Calu3 (cell line): ENCODE data around the gene ADAM19. TPM values are rescaled to one million over a fixed set of nuclear protein-coding genes. Genes with fewer than 3 reads are reported as not detected.

Experiments used
- BruUV-seq: library from RNA; stranded (reverse); fragments of 400-500 nt; replicated peaks from 2 replicates; lab custom pipeline; 2021; lab: Mats Ljungman, UMichigan
- CTCF ChIA-PET: fragments of 300-600 bp; sonication (Branson Sonifier 250); formaldehyde crosslinking; loops from one replicate; lab custom pipeline; 2022; ENCODE audit warnings: antibody characterized with exemption; lab: Charles Lee
- DNase-seq: peaks from one replicate; pipeline ENCODE4 v3.0.0; 2022
- H3K27ac Mint-ChIP-seq: one replicate; pipeline ENCODE4 v1.8.0; 2022; ENCODE audit warnings: mixed read lengths; ENCODE audit not compliant: unreplicated experiment
- H3K27me3 Mint-ChIP-seq: one replicate; pipeline ENCODE4 v1.8.0; 2022; ENCODE audit warnings: mixed read lengths; ENCODE audit not compliant: unreplicated experiment
- H3K36me3 Mint-ChIP-seq: one replicate; pipeline ENCODE4 v1.8.0; 2022; ENCODE audit warnings: mild to moderate bottlenecking, moderate library complexity, mixed read lengths; ENCODE audit not compliant: insufficient read depth, unreplicated experiment
- H3K4me1 Mint-ChIP-seq: one replicate; pipeline ENCODE4 v1.8.0; 2022; ENCODE audit warnings: mild to moderate bottlenecking, low read depth, mixed read lengths; ENCODE audit not compliant: unreplicated experiment
- H3K4me3 Mint-ChIP-seq: one replicate; pipeline ENCODE4 v1.8.0; 2022; ENCODE audit warnings: mild to moderate bottlenecking, low read depth, moderate library complexity, mixed read lengths; ENCODE audit not compliant: unreplicated experiment
- H3K9me3 Mint-ChIP-seq: one replicate; pipeline ENCODE4 v1.8.0; 2022; ENCODE audit warnings: low read depth, mixed read lengths; ENCODE audit not compliant: unreplicated experiment
- intact Hi-C: fragments of 100-400 bp; cut with micrococcal nuclease; formaldehyde crosslinking; loops from one replicate; pipeline ENCODE4 v1.10.0; 2022; ENCODE audit not compliant: unreplicated experiment
- total RNA-seq: library from RNA; stranded (reverse); gene quantifications from 2 replicates; pipeline ENCODE4 v1.2.3, GENCODE V29; 2022
- TF ChIP-seq, protein P1 (sequence below): fragments of 200-600 bp; IDR thresholded peaks from one replicate; pipeline ENCODE4 v1.8.0; 2022; ENCODE audit warnings: antibody characterized with exemption; ENCODE audit not compliant: unreplicated experiment

ADAM19 gene
- total RNA-seq, 1 experiment from 2014 or later = 16.2 TPM

DNA sequence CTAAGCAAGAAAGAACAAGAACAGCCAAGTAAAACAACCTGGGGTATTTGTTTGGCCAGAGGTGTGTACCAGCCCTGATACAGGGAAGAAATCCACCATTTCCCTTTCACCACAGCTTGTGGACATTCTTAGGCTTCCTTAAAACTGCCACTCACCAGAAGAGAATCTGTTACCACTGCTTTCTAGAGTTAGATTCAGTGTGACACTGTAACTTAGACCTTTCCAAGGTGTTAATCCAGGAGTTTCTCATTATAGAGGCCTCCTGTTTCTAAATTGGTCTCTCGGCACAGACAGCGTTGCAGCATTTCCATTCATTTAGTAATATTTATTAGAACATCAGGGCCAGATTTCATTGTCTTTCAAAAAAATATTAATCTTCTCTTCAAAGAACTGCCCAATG is 60.6 kb downstream of the ADAM19 start:
- TF ChIP-seq, protein P1, sequence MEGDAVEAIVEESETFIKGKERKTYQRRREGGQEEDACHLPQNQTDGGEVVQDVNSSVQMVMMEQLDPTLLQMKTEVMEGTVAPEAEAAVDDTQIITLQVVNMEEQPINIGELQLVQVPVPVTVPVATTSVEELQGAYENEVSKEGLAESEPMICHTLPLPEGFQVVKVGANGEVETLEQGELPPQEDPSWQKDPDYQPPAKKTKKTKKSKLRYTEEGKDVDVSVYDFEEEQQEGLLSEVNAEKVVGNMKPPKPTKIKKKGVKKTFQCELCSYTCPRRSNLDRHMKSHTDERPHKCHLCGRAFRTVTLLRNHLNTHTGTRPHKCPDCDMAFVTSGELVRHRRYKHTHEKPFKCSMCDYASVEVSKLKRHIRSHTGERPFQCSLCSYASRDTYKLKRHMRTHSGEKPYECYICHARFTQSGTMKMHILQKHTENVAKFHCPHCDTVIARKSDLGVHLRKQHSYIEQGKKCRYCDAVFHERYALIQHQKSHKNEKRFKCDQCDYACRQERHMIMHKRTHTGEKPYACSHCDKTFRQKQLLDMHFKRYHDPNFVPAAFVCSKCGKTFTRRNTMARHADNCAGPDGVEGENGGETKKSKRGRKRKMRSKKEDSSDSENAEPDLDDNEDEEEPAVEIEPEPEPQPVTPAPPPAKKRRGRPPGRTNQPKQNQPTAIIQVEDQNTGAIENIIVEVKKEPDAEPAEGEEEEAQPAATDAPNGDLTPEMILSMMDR = no peak
- Mint-ChIP-seq H3K27ac (no peak overlapping the region), H3K4me3 (no peak overlapping the region), H3K36me3 (no peaks in the 10 kb centered on the region), H3K9me3 (no peaks in the 10 kb centered on the region), H3K27me3 (no peaks in the 10 kb centered on the region), H3K4me1 (peaks cover 16% of the 10 kb centered on the region)
- intact Hi-C loops = loop anchor here (10.0 kb wide), 1 partner anchor 200 kb away; no protein-coding TSS in a partner anchor
- CTCF ChIA-PET = interaction anchor here (0.6 kb wide), 1 partner anchor 10 kb away, joined by 3 read pairs; no protein-coding TSS in a partner anchor
- BruUV-seq = no TSS peak
- no peak for DNase-seq

DNA sequence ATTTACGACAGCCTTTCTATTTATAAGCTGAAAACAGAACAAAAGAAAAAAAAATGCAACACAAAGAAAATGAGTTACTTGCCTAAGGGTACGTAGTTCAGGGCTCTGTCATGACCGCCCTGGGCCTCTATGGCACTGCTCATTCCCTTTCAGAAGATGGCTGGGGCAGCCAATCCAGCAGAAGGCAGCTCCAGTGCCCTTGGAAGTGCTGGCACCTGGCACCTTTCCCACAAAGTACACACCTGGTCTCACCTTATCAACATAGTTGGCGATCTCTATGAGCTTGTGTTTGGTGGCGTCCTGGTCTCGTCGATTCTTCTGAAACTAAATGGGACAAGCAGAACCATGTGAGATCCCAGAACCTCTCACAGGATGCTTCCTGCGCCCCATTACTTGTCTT is 62.4 kb downstream of the ADAM19 start:
- Mint-ChIP-seq H3K9me3 (no peaks in the 10 kb centered on the region), H3K27me3 (no peaks in the 10 kb centered on the region), H3K4me3 (no peak overlapping the region), H3K36me3 (no peaks in the 10 kb centered on the region), H3K4me1 (peaks cover 16% of the 10 kb centered on the region), H3K27ac (no peak overlapping the region)
- BruUV-seq = no TSS peak
- no peak for DNase-seq
- CTCF ChIA-PET = no interaction called here
- TF ChIP-seq, protein P1 = no peak
- intact Hi-C loops = loop anchor here (10.0 kb wide), 1 partner anchor 202 kb away; no protein-coding TSS in a partner anchor

DNA sequence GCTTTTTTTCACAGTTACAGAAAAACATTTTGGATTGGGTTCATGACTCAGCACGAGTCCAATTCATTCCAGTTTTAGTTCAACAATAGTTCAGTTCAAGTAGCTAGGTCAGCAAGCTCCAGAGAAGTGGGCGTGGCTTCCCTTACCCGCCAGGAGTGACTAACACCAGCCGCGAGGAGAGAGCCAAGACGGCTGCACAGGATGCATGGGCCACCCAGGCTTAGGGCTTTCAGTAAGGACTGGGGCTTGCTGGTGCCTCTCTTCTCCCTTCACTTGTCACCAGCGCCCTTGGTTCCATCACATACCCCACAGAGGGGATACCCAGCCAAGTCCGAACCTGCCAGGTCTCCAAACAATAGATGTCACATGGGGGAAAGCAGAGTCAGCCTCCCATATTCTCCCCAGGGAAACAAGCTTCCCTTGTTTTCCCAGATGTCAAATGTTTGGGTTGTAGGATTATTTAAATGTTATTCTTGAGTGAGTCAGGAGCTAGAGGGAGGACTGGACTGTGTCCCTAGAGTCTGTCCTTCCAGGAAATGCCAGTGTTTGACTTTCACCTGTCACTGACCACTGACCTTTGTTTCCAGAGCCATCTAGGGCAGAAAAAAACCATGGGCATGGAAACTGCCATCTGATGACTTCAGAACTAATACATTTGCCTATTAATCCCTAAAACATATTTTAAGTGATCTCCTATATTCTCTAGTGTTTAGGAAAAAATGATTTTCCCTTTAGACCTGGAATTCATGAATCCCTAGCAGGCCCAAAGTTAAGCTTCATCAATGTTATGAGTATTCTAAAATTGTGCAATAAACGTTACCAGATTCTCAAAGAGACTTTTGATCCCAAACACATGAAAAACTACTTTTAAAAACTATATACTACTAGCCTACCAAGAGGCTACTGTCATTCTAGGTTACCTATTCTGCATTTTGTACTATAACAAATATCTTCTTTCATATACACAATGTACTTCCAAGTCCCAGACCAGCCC is 63.6 kb downstream of the ADAM19 start:
- peak overlapping the region; percentile 29 for H3K4me3 Mint-ChIP-seq
- H3K27ac Mint-ChIP-seq = peak overlapping the region; percentile 28
- BruUV-seq = no TSS peak
- H3K4me1 Mint-ChIP-seq = peaks cover 23% of the 10 kb centered on the region
- no peaks in the 10 kb centered on the region for H3K27me3 Mint-ChIP-seq
- no peaks in the 10 kb centered on the region for H3K9me3 Mint-ChIP-seq
- CTCF ChIA-PET = interaction anchor here (0.6 to 1.3 kb wide), 8 partner anchors 52 to 812 kb away, joined by 3 to 4 read pairs (median 3); partner anchors contain the start of genes LSM11, NIPAL4 and THG1L
- H3K36me3 Mint-ChIP-seq = no peaks in the 10 kb centered on the region
- intact Hi-C loops = loop anchor here (10.0 kb wide), 1 partner anchor 203 kb away; no protein-coding TSS in a partner anchor
- TF ChIP-seq, protein P1 = no peak
- peak; percentile 91 for DNase-seq

DNA sequence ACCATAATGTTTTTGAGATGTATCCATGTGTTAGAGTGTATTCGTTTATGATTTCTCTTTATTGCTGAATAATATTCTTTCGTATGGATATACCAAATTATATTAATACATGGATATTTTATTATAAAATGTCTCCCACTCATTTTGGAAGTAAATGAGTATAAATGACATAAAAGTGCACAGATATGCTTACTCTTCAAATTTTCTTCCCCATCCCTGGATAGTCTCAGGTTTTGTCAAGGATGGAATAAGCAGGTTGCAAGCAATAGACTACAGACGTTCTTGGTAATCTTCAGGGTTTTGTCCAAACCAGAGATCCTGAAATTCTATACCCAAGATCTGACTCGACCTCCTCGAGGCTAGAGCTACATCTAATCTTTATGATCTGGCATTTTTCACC is 64.9 kb downstream of the ADAM19 start:
- intact Hi-C loops = loop anchor here (10.0 kb wide), 1 partner anchor 204 kb away; no protein-coding TSS in a partner anchor
- Mint-ChIP-seq H3K36me3 (no peaks in the 10 kb centered on the region), H3K4me1 (peaks cover 29% of the 10 kb centered on the region), H3K4me3 (no peak overlapping the region), H3K27me3 (no peaks in the 10 kb centered on the region), H3K27ac (peak overlapping the region; percentile 28), H3K9me3 (no peaks in the 10 kb centered on the region)
- TF ChIP-seq, protein P1 = no peak
- BruUV-seq = no TSS peak
- CTCF ChIA-PET = no interaction called here
- DNase-seq = no peak
